HepG2 (cell line): Measurements from ENCODE around the gene NUDT1. TPM values are rescaled to one million over a fixed set of nuclear protein-coding genes. Genes with fewer than 3 reads are reported as not detected.
A peak's percentile ranks its signal among the peaks of the same experiment; 100 is the strongest.

Experiments
- BRD4 ChIP-seq: sonication (generic); formaldehyde crosslinking; IDR thresholded peaks from 2 replicates; pipeline ENCODE4 v1.4.0; 2020; ENCODE audit warnings: missing genetic modification reagents
- ELF1 ChIP-seq: sonication (generic); formaldehyde crosslinking; IDR thresholded peaks from 2 replicates; pipeline ENCODE4 v1.4.0; 2020; ENCODE audit warnings: missing genetic modification reagents
- KLF9 ChIP-seq: IDR thresholded peaks from 2 replicates; pipeline ENCODE4 v1.6.1; 2016; ENCODE audit warnings: low read depth
- NR1H2 ChIP-seq: sonication (generic); formaldehyde crosslinking; IDR thresholded peaks from 2 replicates; pipeline ENCODE4 v1.8.1; 2022; ENCODE audit warnings: low read depth, missing genetic modification reagents, borderline replicate concordance
- POLR2AphosphoS2 ChIP-seq: IDR thresholded peaks from 2 replicates; pipeline ENCODE4 v1.6.1; 2011; ENCODE audit warnings: low read depth, low read length, improper control_type of control experiment
- PRDM15 ChIP-seq: sonication (generic); formaldehyde crosslinking; IDR thresholded peaks from 2 replicates; pipeline ENCODE4 v1.4.0; 2020; ENCODE audit warnings: missing genetic modification reagents
- SETDB1 ChIP-seq: sonication (generic); formaldehyde crosslinking; IDR thresholded peaks from 2 replicates; pipeline ENCODE4 v1.5.1; 2020; ENCODE audit warnings: missing genetic modification reagents, mild to moderate bottlenecking, borderline replicate concordance
- ZMAT3 ChIP-seq: sonication (generic); formaldehyde crosslinking; conservative IDR thresholded peaks from 2 replicates; pipeline ENCODE4 v1.7.0; 2021; ENCODE audit warnings: missing genetic modification reagents
- ZNF263 ChIP-seq: sonication (generic); formaldehyde crosslinking; IDR thresholded peaks from 2 replicates; pipeline ENCODE4 v1.4.0; 2020; ENCODE audit warnings: missing genetic modification reagents
- ZNF318 ChIP-seq: sonication (generic); formaldehyde crosslinking; IDR thresholded peaks from 2 replicates; pipeline ENCODE4 v1.4.0; 2020; ENCODE audit warnings: mild to moderate bottlenecking, missing genetic modification reagents
- ZNF503 ChIP-seq: sonication (generic); formaldehyde crosslinking; IDR thresholded peaks from 2 replicates; pipeline ENCODE4 v1.4.0; 2020; ENCODE audit warnings: missing genetic modification reagents
- ZNF556 ChIP-seq: sonication (generic); formaldehyde crosslinking; IDR thresholded peaks from 2 replicates; pipeline ENCODE4 v1.4.0; 2020; ENCODE audit warnings: mild to moderate bottlenecking, missing genetic modification reagents, borderline replicate concordance
- polyA plus RNA-seq, 8 experiments: library from polyadenylated mRNA; depleted of rRNA in 3 of 8; stranded (reverse) in 7 of 8; unstranded in 1 of 8; fragments of >200 nt; fragmentation: Illumina TruSeq in 4 of 8; extraction: Trizol in 4 of 8; gene quantifications; 2 replicates each; pipeline versions ENCODE4 v1.2.1 to v1.2.3, GENCODE V29; 2011 to 2016; ENCODE audit warnings: low read depth in 4 of 8, missing spikeins in 1 of 8, mixed read lengths in 1 of 8; ENCODE audit not compliant: insufficient read depth in 1 of 8
- total RNA-seq, 5 experiments: library from RNA; depleted of rRNA; stranded (reverse); fragments of >200 nt; fragmentation: Illumina TruSeq; extraction: Trizol; gene quantifications; 2 replicates each; pipeline ENCODE4 v1.2.3, GENCODE V29; 2016; ENCODE audit warnings: low read depth in 1 of 5

NUDT1 gene
- total and polyA plus RNA-seq, 2 of the 13 experiments (the other 11 are each of a cell fraction or from before 2014, with no cell fraction given), result 9.1 to 26.8 TPM

- TF ChIP-seq PRDM15 (CRISPR knock-in tag) (peak; percentile 47; the same call in 1 of the 2 replicates), POLR2AphosphoS2 (no peak), BRD4 (CRISPR knock-in tag) (peak; percentile 82; the same call in 1 of the 2 replicates), ZMAT3 (CRISPR knock-in tag) (0 out of 2 replicates have a peak, but pooled peaks have one; percentile 47), ELF1 (peak; percentile 95), ZNF503 (no peak), ZNF318 (CRISPR knock-in tag) (no peak), SETDB1 (CRISPR knock-in tag) (no peak), ZNF556 (CRISPR knock-in tag) (peak; percentile 41; the same call in 1 of the 2 replicates), NR1H2 (0 out of 2 replicates have a peak, but pooled peaks have one; percentile 47), ZNF263 (CRISPR knock-in tag) (peak; percentile 31), KLF9 (CRISPR knock-in tag) (peak; percentile 73; the same call in 1 of the 2 replicates)
Observed at GRCh38 chr7:2241580-2242540, at the start of gene NUDT1, which contains the start of gene MRM2 (continued).
